Parathyroid adenoma (tissue), 2 donors: ENCODE data around the gene CD74.

ENCODE experiments used
- H2AFZ ChIP-seq: fragments of 300-600 bp; sonication (generic); one replicate; pipeline ENCODE4 v1.7.0; 2017; ENCODE audit warnings: antibody characterized with exemption, mild to moderate bottlenecking
- H3K27ac ChIP-seq: fragments of 300-600 bp; sonication (generic); one replicate; pipeline ENCODE4 v1.7.0; 2017
- H3K27me3 ChIP-seq: fragments of 300-600 bp; sonication (generic); one replicate; pipeline ENCODE4 v1.7.0; 2017; ENCODE audit warnings: low read length; ENCODE audit not compliant: control insufficient read depth, insufficient read depth
- H3K36me3 ChIP-seq: fragments of 300-600 bp; sonication (generic); one replicate; pipeline ENCODE4 v1.7.0; 2017; ENCODE audit warnings: low read length; ENCODE audit not compliant: control insufficient read depth, insufficient read depth
- H3K4me1 ChIP-seq: fragments of 300-600 bp; sonication (generic); one replicate; pipeline ENCODE4 v1.7.0; 2017; ENCODE audit warnings: control low read depth
- H3K4me2 ChIP-seq: fragments of 300-600 bp; sonication (generic); one replicate; pipeline ENCODE4 v1.7.0; 2017; ENCODE audit warnings: low read length
- H3K4me3 ChIP-seq: fragments of 300-600 bp; sonication (generic); one replicate; pipeline ENCODE4 v1.7.0; 2017; ENCODE audit warnings: low read depth, low read length
- H3K79me2 ChIP-seq: fragments of 300-600 bp; sonication (generic); one replicate; pipeline ENCODE4 v1.7.0; 2017; ENCODE audit warnings: control low read depth
- H3K9ac ChIP-seq: fragments of 300-600 bp; sonication (generic); one replicate; pipeline ENCODE4 v1.7.0; 2017; ENCODE audit warnings: mild to moderate bottlenecking
- H3K9me3 ChIP-seq: fragments of 300-600 bp; sonication (generic); one replicate; pipeline ENCODE4 v1.7.0; 2017; ENCODE audit warnings: low read length; ENCODE audit not compliant: control insufficient read depth
- CTCF ChIP-seq: fragments of 300-600 bp; sonication (generic); IDR thresholded peaks from one replicate; pipeline ENCODE4 v1.7.0; 2017; ENCODE audit warnings: antibody characterized with exemption, mild to moderate bottlenecking
- donor health status: primary hyperparathyroidism.

The CD74 gene

GRCh38 chr5:150442699-150443080 lies 30.0 kb upstream of the CD74 start:
- Histone ChIP-seq H3K36me3 (no peaks in the 10 kb centered on the region), H3K4me1 (no peaks in the 10 kb centered on the region), H3K4me2 (no peak overlapping the region), H3K9ac (no peak overlapping the region), H3K9me3 (no peaks in the 10 kb centered on the region), H2AFZ (no peak overlapping the region), H3K27me3 (no peaks in the 10 kb centered on the region), H3K79me2 (no peaks in the 10 kb centered on the region), H3K4me3 (no peak overlapping the region), H3K27ac (no peak overlapping the region)
- no peak for TF ChIP-seq CTCF

- Histone ChIP-seq H3K36me3 (no peaks in the 10 kb centered on the region), H3K4me1 (no peaks in the 10 kb centered on the region), H3K27me3 (no peaks in the 10 kb centered on the region), H3K79me2 (no peaks in the 10 kb centered on the region), H3K27ac (no peak overlapping the region), H3K9ac (no peak overlapping the region), H3K4me3 (no peak overlapping the region), H2AFZ (no peak overlapping the region), H3K9me3 (no peaks in the 10 kb centered on the region), H3K4me2 (no peak overlapping the region)
- TF ChIP-seq CTCF: no peak
Measured at GRCh38 chr5:150441813-150442698, 29.3 kb upstream of the CD74 start.

- H3K4me1 ChIP-seq: no peaks in the 10 kb centered on the region
- H3K4me2 ChIP-seq: no peak overlapping the region
- no peaks in the 10 kb centered on the region for H3K27me3 ChIP-seq
- H2AFZ ChIP-seq: no peak overlapping the region
- H3K4me3 ChIP-seq: no peak overlapping the region
- no peak for TF ChIP-seq CTCF
- H3K9me3 ChIP-seq: no peaks in the 10 kb centered on the region
- H3K79me2 ChIP-seq: no peaks in the 10 kb centered on the region
- H3K36me3 ChIP-seq: no peaks in the 10 kb centered on the region
- no peak overlapping the region for H3K9ac ChIP-seq
- no peak overlapping the region for H3K27ac ChIP-seq
Measured at GRCh38 chr5:150440948-150441812, 28.5 kb upstream of the CD74 start.

- Histone ChIP-seq H3K27me3 (no peaks in the 10 kb centered on the region), H3K79me2 (no peaks in the 10 kb centered on the region), H3K36me3 (no peaks in the 10 kb centered on the region), H3K9ac (no peak overlapping the region), H2AFZ (no peak overlapping the region), H3K4me3 (no peak overlapping the region), H3K27ac (no peak overlapping the region), H3K4me2 (no peak overlapping the region), H3K4me1 (no peaks in the 10 kb centered on the region), H3K9me3 (no peaks in the 10 kb centered on the region)
- TF ChIP-seq CTCF: peak; percentile 61
Measured at GRCh38 chr5:150438873-150439546, 26.3 kb upstream of the CD74 start.
